B cell (primary cell): ENCODE data around the gene GPR158. TPM values are rescaled to one million over a fixed set of nuclear protein-coding genes. Genes with fewer than 3 reads are reported as not detected.

ENCODE experiments used
- ATAC-seq: fragments of 200-7000 bp; cut with Tn5 transposase; one replicate; pipeline ENCODE4 v1.10.0; 2021; ENCODE audit warnings: low read depth, mild to moderate bottlenecking, moderate number of reproducible peaks, moderate library complexity
- CTCF ChIA-PET: fragments of 350-600 bp; sonication (Branson Sonifier 250); formaldehyde crosslinking; loops from one replicate; lab custom pipeline; 2021; ENCODE audit warnings: antibody characterized with exemption, inconsistent platforms; lab: Charles Lee
- POLR2A ChIA-PET: fragments of 350-600 bp; sonication (Branson Sonifier 250); formaldehyde crosslinking; loops from one replicate; lab custom pipeline; 2021; ENCODE audit warnings: antibody characterized with exemption; lab: Charles Lee
- DNase-seq: peaks from one replicate; pipeline ENCODE4 v3.0.0; 2013
- H2AFZ ChIP-seq: 2 replicates; pipeline ENCODE4 v1.6.1; 2012; ENCODE audit warnings: mild to moderate bottlenecking, low read depth, low read length; ENCODE audit not compliant: insufficient read depth, poor library complexity, severe bottlenecking
- H3K27ac ChIP-seq, 2 donors: 1 replicate in 1 of 2; 2 replicates in 1 of 2; pipeline ENCODE4 v1.5.1; 2012 to 2013; ENCODE audit warnings: low read length in 2 of 2, mild to moderate bottlenecking in 2 of 2, moderate library complexity in 1 of 2
- H3K27me3 ChIP-seq, 4 experiments: fragments of 200-600 bp in 1 of 4; sonication (generic) in 1 of 4; replicated peaks in 1 of 4; 1 replicate in 2 of 4; 2 replicates in 2 of 4; pipeline versions ENCODE4 v1.6.1 to v1.7.0; 2013 to 2016; ENCODE audit warnings: low read length in 3 of 4, mild to moderate bottlenecking in 2 of 4, mixed read lengths in 1 of 4, moderate library complexity in 1 of 4; ENCODE audit not compliant: insufficient read depth in 4 of 4, control insufficient read depth in 3 of 4; ENCODE audit errors: control extremely low read depth in 1 of 4
- H3K36me3 ChIP-seq, 2 experiments: replicated peaks in 1 of 2; 1 replicate in 1 of 2; 2 replicates in 1 of 2; pipeline versions ENCODE4 v1.6.1 to v1.7.1; 2013; ENCODE audit warnings: low read length in 1 of 2; ENCODE audit not compliant: insufficient read depth in 2 of 2, control insufficient read depth in 1 of 2; ENCODE audit errors: control extremely low read depth in 1 of 2, extremely low read depth in 1 of 2
- H3K4me1 ChIP-seq, 2 donors: fragments of 200-600 bp in 1 of 2; sonication (generic) in 1 of 2; 1 replicate in 1 of 2; 2 replicates in 1 of 2; pipeline versions ENCODE4 v1.5.1 to v1.6.1; 2013 to 2017; ENCODE audit warnings: low read length in 2 of 2; ENCODE audit not compliant: control insufficient read depth in 2 of 2, insufficient read depth in 2 of 2
- H3K4me2 ChIP-seq: replicated peaks from 2 replicates; pipeline ENCODE3; 2012; ENCODE audit warnings: mild to moderate bottlenecking, low read depth, low read length; ENCODE audit not compliant: poor library complexity, severe bottlenecking
- H3K4me3 ChIP-seq, 5 experiments: fragments of 200-600 bp in 1 of 5; sonication (generic) in 1 of 5; 1 replicate in 3 of 5; 2 replicates in 2 of 5; pipeline versions ENCODE4 v1.5.1 to v1.7.0; 2011 to 2016; ENCODE audit warnings: low read length in 4 of 5, mild to moderate bottlenecking in 4 of 5, low read depth in 2 of 5, control low read depth in 1 of 5, moderate library complexity in 1 of 5; ENCODE audit not compliant: insufficient read depth in 1 of 5; ENCODE audit errors: control extremely low read depth in 1 of 5, extremely low read depth in 1 of 5
- H3K79me2 ChIP-seq: fragments of 200-600 bp; sonication (generic); one replicate; pipeline ENCODE4 v1.6.0; 2016; ENCODE audit warnings: low read length; ENCODE audit not compliant: control insufficient read depth, insufficient read depth
- H3K9ac ChIP-seq: fragments of 200-600 bp; sonication (generic); 2 replicates; pipeline ENCODE4 v1.6.1; 2017; ENCODE audit warnings: mild to moderate bottlenecking, low read length, moderate library complexity
- H3K9me3 ChIP-seq, 3 donors: one replicate each; pipeline versions ENCODE4 v1.6.1 to v1.7.1; 2013; ENCODE audit warnings: low read length in 2 of 3; ENCODE audit not compliant: control insufficient read depth in 2 of 3, insufficient read depth in 1 of 3; ENCODE audit errors: control extremely low read depth in 1 of 3
- H4K20me1 ChIP-seq: 2 replicates; pipeline ENCODE4 v1.6.0; 2012; ENCODE audit warnings: mild to moderate bottlenecking, low read length; ENCODE audit not compliant: insufficient read depth, control insufficient read depth, poor library complexity, severe bottlenecking
- H3K27ac Mint-ChIP-seq: one replicate; pipeline ENCODE4 v1.8.0; 2021; ENCODE audit warnings: mixed read lengths
- H3K27me3 Mint-ChIP-seq: one replicate; pipeline ENCODE4 v1.8.0; 2021; ENCODE audit warnings: mixed read lengths
- H3K4me1 Mint-ChIP-seq: one replicate; pipeline ENCODE4 v1.8.0; 2021; ENCODE audit warnings: mixed read lengths
- H3K4me3 Mint-ChIP-seq: one replicate; pipeline ENCODE4 v1.8.0; 2021; ENCODE audit warnings: mixed read lengths
- H3K9me3 Mint-ChIP-seq: one replicate; pipeline ENCODE4 v1.8.0; 2022; ENCODE audit warnings: mixed read lengths; ENCODE audit not compliant: insufficient read depth
- EZH2 ChIP-seq: IDR thresholded peaks from 2 replicates; pipeline ENCODE4 v1.6.1; 2012; ENCODE audit warnings: borderline replicate concordance, low read depth, mild to moderate bottlenecking, moderate library complexity, low read length; ENCODE audit not compliant: insufficient read depth, poor library complexity, severe bottlenecking
- WGBS: methylation state at CpG from one replicate; pipeline ENCODE4 v1.1.5; 2013; ENCODE audit warnings: missing lambda C conversion rate; ENCODE audit not compliant: insufficient coverage; 5-methylcytosine and 5-hydroxymethylcytosine counted together
- intact Hi-C: fragments of 100-400 bp; cut with micrococcal nuclease; formaldehyde crosslinking; loops from one replicate; pipeline ENCODE4 v1.10.0; 2022
- polyA plus RNA-seq: library from polyadenylated mRNA; depleted of rRNA; stranded (reverse); fragments of >200 nt; gene quantifications from 2 replicates; pipeline ENCODE4 v1.2.3, GENCODE V29; 2012
- total RNA-seq, 2 donors: library from RNA; stranded (reverse); fragments of 120-200 nt in 1 of 2; gene quantifications; 1 replicate in 1 of 2; 2 replicates in 1 of 2; pipeline versions ENCODE4 v1.2.3 to v1.2.4, GENCODE V29; 2013 to 2022
- TF ChIP-seq, protein P1 (sequence below): fragments of 200-600 bp; IDR thresholded peaks from one replicate; pipeline ENCODE4 v1.8.0; 2022; ENCODE audit warnings: antibody characterized with exemption, mild to moderate bottlenecking

GPR158 gene
- total and polyA plus RNA-seq, 2 donors (not counting 1 experiment from before 2014, with no cell fraction given), result not detected

DNA sequence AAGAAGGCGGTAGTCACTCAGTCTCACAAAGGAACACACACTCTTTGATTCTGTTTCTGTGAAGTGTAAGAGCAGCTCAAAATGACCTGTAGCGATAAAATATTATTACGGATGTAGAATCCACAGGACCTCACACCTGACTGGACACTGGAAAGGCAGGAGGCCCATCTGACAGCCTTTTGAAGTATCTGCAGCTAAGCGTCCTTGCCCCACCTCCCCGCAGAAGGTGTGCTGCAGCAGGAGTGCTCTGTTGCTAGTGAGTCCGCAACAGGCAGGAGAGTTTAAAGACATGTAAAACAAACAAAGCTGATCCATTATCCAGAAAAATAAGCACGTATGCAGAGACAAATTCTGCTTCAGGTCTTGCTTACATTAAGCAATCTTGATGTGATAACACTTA is 355.5 kb downstream of the GPR158 start:
- ATAC-seq (no peak), DNase-seq (no peak)
- no peaks in the 10 kb centered on the region for H3K9me3 ChIP-seq
- intact Hi-C loops, result no loop called here
- ChIA-PET POLR2A (no interaction called here), CTCF (no interaction called here)
- H3K4me3 ChIP-seq, result no peak overlapping the region
- no peak overlapping the region for H3K27ac Mint-ChIP-seq
- H3K4me3 Mint-ChIP-seq, result no peak overlapping the region
- no peak overlapping the region for H2AFZ ChIP-seq
- no peaks in the 10 kb centered on the region for H3K27me3 Mint-ChIP-seq
- H3K4me2 ChIP-seq, result no peak overlapping the region
- TF ChIP-seq EZH2, result no peak
- TF ChIP-seq, protein P1, sequence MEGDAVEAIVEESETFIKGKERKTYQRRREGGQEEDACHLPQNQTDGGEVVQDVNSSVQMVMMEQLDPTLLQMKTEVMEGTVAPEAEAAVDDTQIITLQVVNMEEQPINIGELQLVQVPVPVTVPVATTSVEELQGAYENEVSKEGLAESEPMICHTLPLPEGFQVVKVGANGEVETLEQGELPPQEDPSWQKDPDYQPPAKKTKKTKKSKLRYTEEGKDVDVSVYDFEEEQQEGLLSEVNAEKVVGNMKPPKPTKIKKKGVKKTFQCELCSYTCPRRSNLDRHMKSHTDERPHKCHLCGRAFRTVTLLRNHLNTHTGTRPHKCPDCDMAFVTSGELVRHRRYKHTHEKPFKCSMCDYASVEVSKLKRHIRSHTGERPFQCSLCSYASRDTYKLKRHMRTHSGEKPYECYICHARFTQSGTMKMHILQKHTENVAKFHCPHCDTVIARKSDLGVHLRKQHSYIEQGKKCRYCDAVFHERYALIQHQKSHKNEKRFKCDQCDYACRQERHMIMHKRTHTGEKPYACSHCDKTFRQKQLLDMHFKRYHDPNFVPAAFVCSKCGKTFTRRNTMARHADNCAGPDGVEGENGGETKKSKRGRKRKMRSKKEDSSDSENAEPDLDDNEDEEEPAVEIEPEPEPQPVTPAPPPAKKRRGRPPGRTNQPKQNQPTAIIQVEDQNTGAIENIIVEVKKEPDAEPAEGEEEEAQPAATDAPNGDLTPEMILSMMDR, result no peak
- no peak overlapping the region for H3K9ac ChIP-seq
- 83% methylated on average over 5 of the region's 7 CpGs for WGBS
- H3K4me1 ChIP-seq, result no peaks in the 10 kb centered on the region
- H3K4me1 Mint-ChIP-seq, result no peaks in the 10 kb centered on the region
- H3K79me2 ChIP-seq, result no peaks in the 10 kb centered on the region
- no peaks in the 10 kb centered on the region for H3K36me3 ChIP-seq
- no peaks in the 10 kb centered on the region for H3K27me3 ChIP-seq
- H4K20me1 ChIP-seq, result no peaks in the 10 kb centered on the region
- no peaks in the 10 kb centered on the region for H3K9me3 Mint-ChIP-seq
- no peak overlapping the region for H3K27ac ChIP-seq

DNA sequence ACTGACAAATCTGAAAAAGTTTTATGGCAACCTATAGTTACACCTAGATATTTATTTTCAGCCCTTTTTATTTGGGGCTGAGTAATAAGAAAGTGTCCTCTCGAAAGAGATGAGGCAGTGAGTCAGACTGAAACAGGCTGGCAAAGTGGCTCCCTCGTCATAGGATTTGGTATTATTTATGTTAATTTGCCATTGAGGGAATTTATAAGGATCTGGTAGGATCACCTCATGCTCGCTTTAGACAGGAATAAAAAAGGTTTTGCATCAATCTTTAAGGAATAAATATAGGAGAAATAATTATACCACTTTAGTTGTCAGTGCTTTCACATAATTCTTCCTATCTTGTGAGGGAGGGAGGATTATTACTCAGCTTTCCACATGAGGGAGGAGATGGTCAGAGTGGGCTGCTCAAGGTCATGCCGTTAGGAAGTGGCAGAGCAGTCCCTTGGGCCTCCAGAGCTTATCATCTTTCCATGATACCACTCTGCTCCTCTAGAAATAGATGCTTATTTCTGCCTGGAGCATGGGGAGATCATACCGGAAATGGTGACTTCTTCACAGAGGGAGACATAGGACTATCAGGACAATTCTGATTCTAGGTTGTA is 356.8 kb downstream of the GPR158 start:
- no peak for DNase-seq
- Histone ChIP-seq H3K36me3 (no peaks in the 10 kb centered on the region), H3K79me2 (no peaks in the 10 kb centered on the region), H3K27ac (no peak overlapping the region), H3K9ac (no peak overlapping the region), H2AFZ (no peak overlapping the region), H3K27me3 (no peaks in the 10 kb centered on the region), H3K4me2 (no peak overlapping the region), H3K4me3 (no peak overlapping the region), H3K4me1 (no peaks in the 10 kb centered on the region), H3K9me3 (no peaks in the 10 kb centered on the region), H4K20me1 (no peaks in the 10 kb centered on the region)
- WGBS, result 57% methylated on average over 1 of the region's 5 CpGs
- no peaks in the 10 kb centered on the region for H3K27me3 Mint-ChIP-seq
- no peaks in the 10 kb centered on the region for H3K4me1 Mint-ChIP-seq
- ChIA-PET POLR2A (no interaction called here), CTCF (no interaction called here)
- intact Hi-C loops, result no loop called here
- no peak overlapping the region for H3K27ac Mint-ChIP-seq
- no peak overlapping the region for H3K4me3 Mint-ChIP-seq
- no peak for ATAC-seq
- TF ChIP-seq, protein P1, result no peak
- no peak for TF ChIP-seq EZH2
- H3K9me3 Mint-ChIP-seq, result no peaks in the 10 kb centered on the region
